Measurements from ENCODE around the gene GFOD1. TPM values are rescaled to one million over a fixed set of nuclear protein-coding genes. Genes with fewer than 3 reads are reported as not detected.

Gene GFOD1
- total RNA-seq, 1 experiment from 2014 or later: 0.68 TPM

GRCh38 chr6:13446381-13446780 is 41.0 kb downstream of the GFOD1 start:
- Histone ChIP-seq H3K9me2 (ENCODE audit: insufficient read depth) (no peaks in the 10 kb centered on the region), H3K4me3 (no peak overlapping the region), H3K79me2 (ENCODE audit: low read depth) (no peaks in the 10 kb centered on the region), H3K27ac (no peak overlapping the region), H3K4me1 (replicated peaks; ENCODE audit: insufficient read depth) (no peaks in the 10 kb centered on the region), H3K4me2 (no peak overlapping the region), H4K20me1 (ENCODE audit: insufficient read depth) (no peaks in the 10 kb centered on the region), H3K27me3 (ENCODE audit: insufficient read depth, low read depth) (no peaks in the 10 kb centered on the region), H3F3A (ENCODE audit: insufficient read depth, low read depth) (no peaks in the 10 kb centered on the region), H3K9me3 (ENCODE audit: insufficient read depth, low read depth) (no peaks in the 10 kb centered on the region), H3K36me3 (ENCODE audit: low read depth) (no peaks in the 10 kb centered on the region), H2AFZ (no peak overlapping the region)
- TF ChIP-seq EZH2 (IDR thresholded peaks at IDR 0.05; ENCODE audit: low read depth) (no peak), CTCF (conservative IDR thresholded peaks at IDR 0.05) (no peak)
- no TSS peak for BruUV-seq (replicated peaks)
- ChIA-PET POLR2A (ENCODE audit: unreplicated experiment) (no interaction called here), CTCF (no interaction called here)
- DNase-seq: no peak
- intact Hi-C loops (cut with micrococcal nuclease; ENCODE audit: unreplicated experiment): no loop called here

- H3K36me3 ChIP-seq (ENCODE audit: low read depth): no peaks in the 10 kb centered on the region
- H3K4me2 ChIP-seq: no peak overlapping the region
- H3K27me3 ChIP-seq (ENCODE audit: insufficient read depth, low read depth): no peaks in the 10 kb centered on the region
- H3F3A ChIP-seq (ENCODE audit: insufficient read depth, low read depth): no peaks in the 10 kb centered on the region
- H2AFZ ChIP-seq: no peak overlapping the region
- H3K27ac ChIP-seq: no peak overlapping the region
- intact Hi-C loops (cut with micrococcal nuclease; ENCODE audit: unreplicated experiment): no loop called here
- H4K20me1 ChIP-seq (ENCODE audit: insufficient read depth): no peaks in the 10 kb centered on the region
- no peaks in the 10 kb centered on the region for H3K79me2 ChIP-seq (ENCODE audit: low read depth)
- H3K9me2 ChIP-seq (ENCODE audit: insufficient read depth): no peaks in the 10 kb centered on the region
- ChIA-PET CTCF (no interaction called here), POLR2A (ENCODE audit: unreplicated experiment) (no interaction called here)
- no peak overlapping the region for H3K4me3 ChIP-seq
- H3K9me3 ChIP-seq (ENCODE audit: insufficient read depth, low read depth): no peaks in the 10 kb centered on the region
- DNase-seq: no peak
- no peak for TF ChIP-seq CTCF (conservative IDR thresholded peaks at IDR 0.05)
- no TSS peak for BruUV-seq (replicated peaks)
- no peaks in the 10 kb centered on the region for H3K4me1 ChIP-seq (replicated peaks; ENCODE audit: insufficient read depth)
These were observed 41.7 kb downstream of the GFOD1 start for GRCh38 chr6:13445744-13446115.

GRCh38 chr6:13445005-13445743 is 42.2 kb downstream of the GFOD1 start:
- TF ChIP-seq CTCF (conservative IDR thresholded peaks at IDR 0.05) (no peak), EZH2 (IDR thresholded peaks at IDR 0.05; ENCODE audit: low read depth) (no peak)
- Histone ChIP-seq H3K4me1 (replicated peaks; ENCODE audit: insufficient read depth) (no peaks in the 10 kb centered on the region), H2AFZ (no peak overlapping the region), H3K27ac (no peak overlapping the region), H3K27me3 (ENCODE audit: insufficient read depth, low read depth) (no peaks in the 10 kb centered on the region), H3K9me2 (ENCODE audit: insufficient read depth) (no peaks in the 10 kb centered on the region), H4K20me1 (ENCODE audit: insufficient read depth) (no peaks in the 10 kb centered on the region), H3K36me3 (ENCODE audit: low read depth) (no peaks in the 10 kb centered on the region), H3K79me2 (ENCODE audit: low read depth) (no peaks in the 10 kb centered on the region), H3K9me3 (ENCODE audit: insufficient read depth, low read depth) (no peaks in the 10 kb centered on the region), H3K4me2 (no peak overlapping the region), H3K4me3 (no peak overlapping the region), H3F3A (ENCODE audit: insufficient read depth, low read depth) (no peaks in the 10 kb centered on the region)
- DNase-seq: no peak
- POLR2A ChIA-PET (ENCODE audit: unreplicated experiment): no interaction called here
- BruUV-seq (replicated peaks): no TSS peak
- intact Hi-C loops (cut with micrococcal nuclease; ENCODE audit: unreplicated experiment): no loop called here
- CTCF ChIA-PET: no interaction called here
